ENCODE measurements around the gene LGI4.
A peak's percentile ranks its signal among the peaks of the same experiment; 100 is the strongest.

LGI4 gene

DNA sequence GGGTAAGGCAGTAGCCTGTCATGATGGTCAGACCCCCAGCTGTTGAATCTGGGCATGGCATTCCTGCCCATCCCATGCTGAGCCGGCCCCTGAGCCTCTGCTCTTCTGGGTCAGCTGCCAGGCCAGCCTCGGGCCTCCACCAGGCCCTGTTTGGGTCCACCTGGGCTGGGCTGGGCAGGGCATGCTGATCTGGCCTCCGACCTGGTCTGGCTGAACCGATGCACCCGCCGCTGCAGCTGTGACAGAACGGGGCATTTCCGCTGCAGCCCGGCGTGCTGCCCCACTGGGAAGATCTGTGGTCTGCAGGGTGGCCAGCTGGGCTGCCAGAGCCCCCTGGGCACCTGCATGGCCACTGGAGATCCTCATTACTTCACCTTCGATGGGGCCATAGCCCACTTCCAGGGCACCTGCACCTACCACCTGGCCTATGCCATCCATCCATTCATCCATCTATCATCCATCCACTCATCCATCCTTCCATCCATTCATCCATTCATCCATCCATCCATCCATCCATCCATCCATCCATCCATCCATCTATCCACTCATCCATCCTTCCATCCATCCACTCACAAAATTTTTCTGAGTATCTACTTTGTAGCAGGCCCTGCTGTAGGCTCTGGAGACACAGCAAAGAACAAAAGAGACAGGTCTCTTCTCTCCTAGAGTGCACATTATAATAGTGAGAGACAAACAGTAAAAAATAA lies 40.8 kb downstream of the LGI4 start:
- TF ChIP-seq, protein P1, sequence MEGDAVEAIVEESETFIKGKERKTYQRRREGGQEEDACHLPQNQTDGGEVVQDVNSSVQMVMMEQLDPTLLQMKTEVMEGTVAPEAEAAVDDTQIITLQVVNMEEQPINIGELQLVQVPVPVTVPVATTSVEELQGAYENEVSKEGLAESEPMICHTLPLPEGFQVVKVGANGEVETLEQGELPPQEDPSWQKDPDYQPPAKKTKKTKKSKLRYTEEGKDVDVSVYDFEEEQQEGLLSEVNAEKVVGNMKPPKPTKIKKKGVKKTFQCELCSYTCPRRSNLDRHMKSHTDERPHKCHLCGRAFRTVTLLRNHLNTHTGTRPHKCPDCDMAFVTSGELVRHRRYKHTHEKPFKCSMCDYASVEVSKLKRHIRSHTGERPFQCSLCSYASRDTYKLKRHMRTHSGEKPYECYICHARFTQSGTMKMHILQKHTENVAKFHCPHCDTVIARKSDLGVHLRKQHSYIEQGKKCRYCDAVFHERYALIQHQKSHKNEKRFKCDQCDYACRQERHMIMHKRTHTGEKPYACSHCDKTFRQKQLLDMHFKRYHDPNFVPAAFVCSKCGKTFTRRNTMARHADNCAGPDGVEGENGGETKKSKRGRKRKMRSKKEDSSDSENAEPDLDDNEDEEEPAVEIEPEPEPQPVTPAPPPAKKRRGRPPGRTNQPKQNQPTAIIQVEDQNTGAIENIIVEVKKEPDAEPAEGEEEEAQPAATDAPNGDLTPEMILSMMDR (IDR thresholded peaks at IDR 0.05; ENCODE audit: low read depth, low read length, missing control alignments), result no peak
- in situ Hi-C loops (cut with HindIII; ENCODE audit: low sequenced_read_pairs), result no loop called here
- no peak for DNase-seq (ENCODE audit: low read depth)
- no peak overlapping the region for H3K4me3 ChIP-seq (ENCODE audit: low read depth, low read length)

DNA sequence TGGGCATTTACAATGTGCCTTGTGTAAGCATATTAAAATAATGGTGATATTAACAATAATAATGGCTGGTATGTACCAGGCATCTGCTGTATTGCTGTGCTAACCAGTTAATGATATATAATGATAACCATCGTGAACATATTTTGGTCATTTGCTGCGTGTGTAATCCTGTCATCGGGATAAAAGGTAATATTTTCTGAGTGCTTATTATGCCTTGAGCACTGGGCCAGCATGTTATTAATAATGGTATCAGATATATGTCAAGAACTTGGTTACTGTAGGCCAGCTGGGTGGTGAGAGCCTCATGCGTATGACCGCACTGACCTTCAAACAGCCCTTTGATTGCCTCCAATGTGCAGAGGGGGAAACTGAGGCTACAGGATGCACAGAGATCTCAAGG lies 41.4 kb downstream of the LGI4 start:
- in situ Hi-C loops (cut with HindIII; ENCODE audit: low sequenced_read_pairs), result no loop called here
- no peak overlapping the region for H3K4me3 ChIP-seq (ENCODE audit: low read depth, low read length)
- TF ChIP-seq, protein P1 (IDR thresholded peaks at IDR 0.05; ENCODE audit: low read depth, low read length, missing control alignments), result no peak
- no peak for DNase-seq (ENCODE audit: low read depth)

DNA sequence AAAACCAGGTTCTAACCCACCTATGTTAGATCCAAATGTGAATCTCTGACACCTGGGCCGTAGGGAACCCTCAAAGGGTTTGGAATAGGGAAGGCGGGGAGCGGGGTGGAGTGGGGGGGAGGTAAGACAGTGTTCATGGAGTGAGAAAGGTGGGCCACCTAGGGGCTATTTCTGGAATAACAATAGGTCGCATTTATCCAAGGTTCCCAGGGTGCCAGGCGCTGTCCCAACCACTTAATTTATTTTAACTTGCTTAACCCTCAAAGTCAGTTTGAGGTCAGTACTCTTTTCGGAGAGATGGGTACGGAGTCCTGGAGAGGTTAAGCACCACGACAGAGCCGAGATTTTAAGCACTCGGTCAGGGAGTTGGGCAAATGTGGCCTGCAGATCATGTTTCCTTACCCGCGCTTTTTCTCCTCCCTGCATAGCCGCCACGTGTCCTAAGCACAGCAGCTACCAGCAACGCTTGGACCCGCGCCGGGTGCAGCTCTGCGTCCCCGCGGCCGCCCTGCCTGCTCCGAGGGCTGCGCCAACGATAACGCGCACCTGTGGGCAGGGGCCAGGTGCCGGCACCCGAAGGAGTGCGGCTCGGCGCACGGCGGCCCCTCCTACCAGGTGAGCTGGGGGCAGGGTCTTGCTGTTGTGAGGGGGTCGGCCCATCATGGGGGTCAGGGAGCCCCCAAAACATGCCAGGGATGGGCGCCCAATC lies 44.2 kb downstream of the LGI4 start:
- in situ Hi-C loops (cut with HindIII; ENCODE audit: low sequenced_read_pairs), result no loop called here
- TF ChIP-seq, protein P1 (IDR thresholded peaks at IDR 0.05; ENCODE audit: low read depth, low read length, missing control alignments), result peak; percentile 62
- H3K4me3 ChIP-seq (ENCODE audit: low read depth, low read length), result no peak overlapping the region
- DNase-seq (ENCODE audit: low read depth), result peak; percentile 29

DNA sequence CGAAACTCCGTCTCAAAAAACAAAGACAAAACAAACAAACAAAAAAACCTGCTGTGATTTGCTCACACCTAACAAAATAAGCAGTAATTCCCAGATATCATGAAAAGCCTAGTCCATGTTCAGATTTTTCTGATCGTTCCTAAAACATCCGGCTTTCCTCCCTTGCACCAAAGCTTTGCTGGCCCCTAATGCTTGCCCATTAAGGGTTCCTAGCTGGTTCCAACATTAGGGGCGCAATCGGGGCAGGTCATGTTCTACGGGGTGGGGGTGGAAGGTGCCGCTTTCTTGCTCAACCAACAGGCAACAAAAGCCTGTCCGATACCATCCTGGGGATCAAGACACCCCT lies 44.7 kb downstream of the LGI4 start:
- TF ChIP-seq, protein P1 (IDR thresholded peaks at IDR 0.05; ENCODE audit: low read depth, low read length, missing control alignments), result no peak
- in situ Hi-C loops (cut with HindIII; ENCODE audit: low sequenced_read_pairs), result no loop called here
- no peak overlapping the region for H3K4me3 ChIP-seq (ENCODE audit: low read depth, low read length)
- DNase-seq (ENCODE audit: low read depth), result no peak

DNA sequence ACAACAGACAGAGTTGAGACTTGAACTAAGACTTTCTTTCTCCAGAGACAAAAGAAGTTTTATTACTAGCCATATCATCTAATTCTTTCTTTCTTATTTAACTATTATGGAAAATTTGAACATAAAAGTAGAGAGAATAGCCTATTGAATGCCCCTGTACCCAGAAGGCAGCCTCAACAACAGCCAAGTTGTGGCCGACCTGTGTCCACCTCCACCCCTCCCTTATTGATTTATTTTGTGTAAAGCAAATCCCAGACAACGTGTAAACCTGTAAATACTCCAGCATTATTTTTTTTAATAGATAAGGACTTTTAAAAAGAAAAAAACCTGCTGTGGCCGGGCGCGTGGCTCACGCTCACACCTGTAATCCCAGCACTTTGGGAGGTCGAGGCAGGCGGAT lies 45.3 kb downstream of the LGI4 start:
- in situ Hi-C loops (cut with HindIII; ENCODE audit: low sequenced_read_pairs), result no loop called here
- TF ChIP-seq, protein P1 (IDR thresholded peaks at IDR 0.05; ENCODE audit: low read depth, low read length, missing control alignments), result no peak
- H3K4me3 ChIP-seq (ENCODE audit: low read depth, low read length), result no peak overlapping the region
- no peak for DNase-seq (ENCODE audit: low read depth)

DNA sequence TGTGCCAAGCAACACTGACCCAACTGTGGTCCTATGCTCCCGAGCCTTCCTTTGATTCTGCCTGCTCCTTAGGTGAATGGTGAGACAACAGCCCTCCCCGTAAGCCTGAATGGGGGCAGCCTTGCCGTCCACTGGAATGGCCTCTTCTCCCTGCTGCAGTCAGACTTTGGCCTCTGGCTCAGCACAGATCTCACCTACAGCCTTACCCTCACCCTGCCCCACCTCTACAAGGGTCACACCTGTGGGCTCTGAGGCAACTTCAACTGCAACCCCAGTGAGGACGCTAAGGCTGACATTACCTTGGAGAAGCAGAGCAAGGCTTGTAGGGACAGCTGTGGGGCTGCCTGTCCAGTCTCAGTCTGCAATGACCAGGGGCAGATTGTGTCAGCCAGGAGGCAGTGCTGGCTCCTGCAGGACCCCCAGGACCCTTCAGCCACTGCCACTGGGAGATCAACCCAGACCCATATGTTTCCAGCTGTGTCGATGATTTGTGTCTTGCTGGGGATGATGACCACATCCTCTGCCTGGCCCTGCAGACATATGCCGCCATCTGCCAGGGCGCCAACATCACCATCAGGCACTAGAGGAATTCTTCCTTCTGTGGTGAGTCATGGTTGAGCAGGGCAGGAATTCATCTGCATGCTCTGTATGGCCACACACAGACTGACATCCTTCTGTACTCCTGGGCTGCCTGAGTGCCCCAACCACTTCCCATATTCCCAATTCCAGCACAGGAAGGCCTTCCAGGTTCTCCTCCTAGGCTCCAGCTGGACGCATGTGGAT lies 46.5 kb downstream of the LGI4 start:
- peak; percentile 33 for DNase-seq (ENCODE audit: low read depth)
- in situ Hi-C loops (cut with HindIII; ENCODE audit: low sequenced_read_pairs), result no loop called here
- TF ChIP-seq, protein P1 (IDR thresholded peaks at IDR 0.05; ENCODE audit: low read depth, low read length, missing control alignments), result no peak
- no peak overlapping the region for H3K4me3 ChIP-seq (ENCODE audit: low read depth, low read length)

Measured in astrocyte of the cerebellum (primary cell).